Left forelimb (tissue), 1 donor: Measurements from ENCODE around the gene B9D2.

Experiments used
- DNase-seq: peaks from one replicate; pipeline ENCODE4 v3.0.0-alpha.2; 2018; ENCODE audit warnings: low spot score

The B9D2 gene

GRCh38 chr19:41327576-41328156 is 36.3 kb downstream of the B9D2 start:
- no peak for DNase-seq

- no peak for DNase-seq
These were observed 36.8 kb downstream of the B9D2 start for GRCh38 chr19:41327076-41327575.

GRCh38 chr19:41325947-41326706 is 37.8 kb downstream of the B9D2 start:
- no peak for DNase-seq

GRCh38 chr19:41325640-41325946 is 38.4 kb downstream of the B9D2 start:
- no peak for DNase-seq

- DNase-seq: no peak
These were observed 38.9 kb downstream of the B9D2 start for GRCh38 chr19:41324921-41325639.

- DNase-seq: no peak
These were observed 39.7 kb downstream of the B9D2 start for GRCh38 chr19:41324231-41324702.

GRCh38 chr19:41323430-41324125 is 40.4 kb downstream of the B9D2 start:
- DNase-seq: no peak

GRCh38 chr19:41323023-41323422 is 40.9 kb downstream of the B9D2 start:
- DNase-seq: no peak

GRCh38 chr19:41322451-41322850 is 41.5 kb downstream of the B9D2 start:
- DNase-seq: no peak

GRCh38 chr19:41321600-41322270 is 42.2 kb downstream of the B9D2 start:
- DNase-seq: no peak

GRCh38 chr19:41321204-41321599 is 42.7 kb downstream of the B9D2 start:
- DNase-seq: no peak

GRCh38 chr19:41320568-41320967 is 43.4 kb downstream of the B9D2 start:
- DNase-seq: no peak

GRCh38 chr19:41320185-41320518 is 43.8 kb downstream of the B9D2 start:
- DNase-seq: no peak

- no peak for DNase-seq
These were observed 44.3 kb downstream of the B9D2 start for GRCh38 chr19:41319500-41320184.

- no peak for DNase-seq
These were observed 45.1 kb downstream of the B9D2 start for GRCh38 chr19:41318696-41319499.

- no peak for DNase-seq
These were observed 47.5 kb downstream of the B9D2 start for GRCh38 chr19:41316306-41316920.

GRCh38 chr19:41311613-41312012 is 52.3 kb downstream of the B9D2 start:
- DNase-seq: no peak

- DNase-seq: no peak
These were observed 52.9 kb downstream of the B9D2 start for GRCh38 chr19:41311072-41311471.

GRCh38 chr19:41310033-41310831 is 53.7 kb downstream of the B9D2 start, which contains the start of gene CCDC97:
Gene CCDC97, plus strand, starts transcription at chr19:41310172. Its CDS starts 139 bp downstream, at chr19:41310311.
- DNase-seq: peak; percentile 94
